ENCODE measurements around the gene SFXN5. TPM values are rescaled to one million over a fixed set of nuclear protein-coding genes. Genes with fewer than 3 reads are reported as not detected.
A peak's percentile ranks its signal among the peaks of the same experiment; 100 is the strongest.
"Not testable (repeated sequence)": the region's sequence is repeated elsewhere in the genome, so short reads cannot be mapped to it uniquely, and the experiment has no call there.

SFXN5 gene
- total RNA-seq, 1 donor from 2014 or later = 19.5 TPM

GRCh38 chr2:72908741-72909140 lies 162.8 kb downstream of the SFXN5 start:
- DNase-seq (ENCODE audit: low spot score) = no peak
- ATAC-seq = no peak
- intact Hi-C loops (cut with DNase I) = no loop called here

DNA sequence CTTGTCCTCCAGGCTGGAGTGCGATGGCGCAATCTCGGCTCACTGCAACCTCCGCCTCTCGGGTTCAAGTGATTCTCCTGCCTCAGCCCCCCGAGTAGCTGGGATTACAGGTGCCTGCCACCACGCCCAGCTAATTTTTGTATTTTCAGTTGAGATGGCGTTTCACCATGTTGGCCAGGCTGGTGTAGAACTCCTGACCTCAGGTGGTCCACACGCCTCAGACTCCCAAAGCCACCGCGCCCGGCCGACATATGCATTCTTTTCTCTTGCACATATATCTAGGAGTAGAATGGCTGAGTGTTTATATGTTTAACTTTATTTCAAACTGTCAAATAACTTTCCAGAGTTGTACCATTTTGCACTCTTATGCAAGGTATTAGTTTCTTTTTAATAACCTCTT lies 164.1 kb downstream of the SFXN5 start:
- ATAC-seq; intact Hi-C loops (cut with DNase I); DNase-seq (ENCODE audit: low spot score): not testable (repeated sequence)

GRCh38 chr2:72901426-72901825 lies 170.1 kb downstream of the SFXN5 start:
- ATAC-seq = no peak
- DNase-seq (ENCODE audit: low spot score) = no peak
- intact Hi-C loops (cut with DNase I) = no loop called here

- no peak for DNase-seq (ENCODE audit: low spot score)
- intact Hi-C loops (cut with DNase I) = no loop called here
- ATAC-seq = no peak
Observed at GRCh38 chr2:72900191-72900825, 171.2 kb downstream of the SFXN5 start.

DNA sequence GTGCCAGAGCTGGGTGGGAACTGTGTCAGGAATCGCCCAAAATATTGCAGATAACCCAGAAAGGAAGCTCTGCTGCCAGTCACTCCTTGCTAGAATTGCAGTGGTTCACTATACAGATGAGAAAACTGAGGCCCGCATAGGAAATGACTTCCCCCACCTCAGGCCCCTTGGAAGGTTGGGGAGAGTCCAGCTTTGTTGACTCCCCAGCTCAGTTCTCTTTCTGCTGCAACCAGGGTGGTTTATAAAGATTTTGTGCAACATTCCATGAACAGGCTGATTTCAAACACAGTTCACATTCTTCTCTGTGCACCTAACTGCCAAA lies 173.0 kb downstream of the SFXN5 start:
- intact Hi-C loops (cut with DNase I) = no loop called here

GRCh38 chr2:72897785-72898584 lies 173.5 kb downstream of the SFXN5 start:
- no peak for DNase-seq (ENCODE audit: low spot score)
- no peak for ATAC-seq
- intact Hi-C loops (cut with DNase I) = no loop called here

More for the DNA sequence above, 173.0 kb downstream of the SFXN5 start:
- DNase-seq (ENCODE audit: low spot score) (no peak), ATAC-seq (no peak)

DNA sequence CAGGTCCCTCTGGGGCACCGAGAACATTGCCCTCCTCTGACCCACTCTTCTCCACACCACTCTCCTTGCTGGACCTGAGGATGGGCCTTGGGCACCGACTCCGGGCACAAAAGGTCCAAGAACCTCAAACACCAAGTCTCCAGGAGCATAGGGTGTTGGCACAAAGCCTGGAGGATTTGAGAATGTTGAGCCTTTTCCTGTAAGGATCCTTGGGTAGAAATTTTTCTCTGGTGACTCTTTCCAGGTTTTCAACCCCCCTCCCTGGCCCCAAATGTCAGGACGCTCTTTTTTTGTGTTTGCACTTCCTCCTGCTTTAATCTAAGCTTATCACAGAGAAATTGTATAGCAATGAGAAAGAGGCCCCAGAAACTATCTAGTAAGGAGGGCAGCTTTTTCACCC lies 175.1 kb downstream of the SFXN5 start:
- ATAC-seq = no peak

DNA sequence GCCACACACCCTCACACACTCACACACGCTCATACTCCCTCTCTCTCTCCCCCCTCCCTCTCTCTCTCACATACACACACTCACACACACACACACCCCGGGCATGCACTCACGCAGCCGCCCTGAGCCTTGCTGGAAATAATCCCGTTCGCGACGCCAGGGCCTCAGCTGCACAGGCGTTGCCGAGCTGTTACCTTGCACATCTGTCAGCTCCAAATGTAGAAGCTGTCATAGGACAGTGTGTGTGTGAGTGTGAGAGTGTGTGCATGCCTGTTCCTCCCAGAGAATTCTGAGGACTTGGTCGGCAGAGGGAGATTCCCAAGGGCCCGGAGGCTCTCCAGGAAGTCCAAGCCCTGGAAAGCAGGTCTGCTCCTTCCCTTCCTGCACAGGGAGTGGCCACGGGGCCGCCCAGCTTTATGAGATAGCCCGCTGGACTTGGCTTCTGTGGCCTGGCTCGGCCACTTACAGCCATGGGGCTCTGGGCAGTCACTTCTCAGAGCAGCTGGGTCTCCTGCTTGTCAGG lies 175.7 kb downstream of the SFXN5 start:
- intact Hi-C loops (cut with DNase I) = no loop called here
- DNase-seq (ENCODE audit: low spot score) (no peak), ATAC-seq (peak; percentile 31)

More for the DNA sequence above, 175.1 kb downstream of the SFXN5 start:
- no peak for DNase-seq (ENCODE audit: low spot score)
- intact Hi-C loops (cut with DNase I) = no loop called here

- intact Hi-C loops (cut with DNase I) = no loop called here
- no peak for DNase-seq (ENCODE audit: low spot score)
- no peak for ATAC-seq
Observed at GRCh38 chr2:72895154-72895553, 176.4 kb downstream of the SFXN5 start.

DNA sequence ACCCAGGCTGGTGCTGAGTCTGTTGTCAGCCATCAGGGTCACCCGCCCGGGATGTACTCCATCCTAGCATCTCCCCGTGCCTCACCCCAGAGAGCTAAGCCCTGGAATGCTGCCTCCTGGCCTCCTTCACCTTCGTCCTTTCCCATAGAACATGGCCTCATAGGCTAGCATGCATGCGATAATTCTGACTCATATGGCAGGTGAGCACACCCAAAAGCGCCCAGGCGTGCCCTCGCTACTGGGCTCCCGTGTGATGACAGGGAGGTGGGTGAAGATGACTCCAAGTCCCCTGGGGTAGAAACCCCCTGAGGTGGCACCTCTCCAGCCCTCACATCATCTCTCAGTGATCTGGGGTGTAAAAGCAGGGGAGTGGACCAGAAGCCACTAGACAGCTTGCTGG lies 177.0 kb downstream of the SFXN5 start:
- ATAC-seq (no peak), DNase-seq (ENCODE audit: low spot score) (no peak)
- intact Hi-C loops (cut with DNase I) = loop anchor here (5.0 kb wide), 2 partner anchors 268 to 283 kb away; no protein-coding TSS in a partner anchor

DNA sequence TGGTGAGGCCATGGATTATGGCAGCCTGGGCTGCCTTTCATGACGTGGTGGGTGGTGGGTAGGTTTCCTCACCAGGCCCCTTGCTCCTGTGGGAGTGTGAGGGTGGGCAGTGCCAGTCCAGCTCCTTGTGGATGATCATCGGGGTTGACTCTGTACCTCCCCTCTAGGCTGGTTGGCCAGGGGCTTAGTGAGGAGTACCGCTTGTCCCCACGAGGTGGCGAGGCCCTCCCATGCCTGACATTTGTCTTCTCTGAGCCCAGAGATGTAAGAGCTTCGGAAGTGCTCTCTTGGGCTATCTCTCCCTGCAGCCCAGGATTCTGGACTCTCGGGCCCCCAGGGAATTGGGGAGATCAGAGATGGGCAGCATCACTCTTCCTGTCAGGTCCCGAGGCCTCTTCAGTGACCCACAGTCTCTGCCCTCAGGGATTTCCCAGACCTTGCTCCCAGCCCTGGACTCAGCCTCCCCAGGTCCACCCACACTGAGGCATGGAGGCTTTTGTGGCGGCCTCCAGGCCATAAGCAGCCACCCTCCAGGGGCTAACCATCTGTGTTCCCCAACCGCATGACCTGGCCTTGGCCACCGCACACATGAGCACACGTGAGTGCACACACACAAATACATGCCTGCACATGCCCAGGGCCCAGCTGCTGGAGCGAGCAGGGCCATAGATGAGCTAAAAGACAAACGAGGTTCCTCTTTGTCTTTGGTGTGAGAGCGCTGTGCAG lies 177.8 kb downstream of the SFXN5 start:
- intact Hi-C loops (cut with DNase I) = loop anchor here (5.0 kb wide), 2 partner anchors 269 to 284 kb away; no protein-coding TSS in a partner anchor
- DNase-seq (ENCODE audit: low spot score) = no peak
- ATAC-seq = peak; percentile 63

DNA sequence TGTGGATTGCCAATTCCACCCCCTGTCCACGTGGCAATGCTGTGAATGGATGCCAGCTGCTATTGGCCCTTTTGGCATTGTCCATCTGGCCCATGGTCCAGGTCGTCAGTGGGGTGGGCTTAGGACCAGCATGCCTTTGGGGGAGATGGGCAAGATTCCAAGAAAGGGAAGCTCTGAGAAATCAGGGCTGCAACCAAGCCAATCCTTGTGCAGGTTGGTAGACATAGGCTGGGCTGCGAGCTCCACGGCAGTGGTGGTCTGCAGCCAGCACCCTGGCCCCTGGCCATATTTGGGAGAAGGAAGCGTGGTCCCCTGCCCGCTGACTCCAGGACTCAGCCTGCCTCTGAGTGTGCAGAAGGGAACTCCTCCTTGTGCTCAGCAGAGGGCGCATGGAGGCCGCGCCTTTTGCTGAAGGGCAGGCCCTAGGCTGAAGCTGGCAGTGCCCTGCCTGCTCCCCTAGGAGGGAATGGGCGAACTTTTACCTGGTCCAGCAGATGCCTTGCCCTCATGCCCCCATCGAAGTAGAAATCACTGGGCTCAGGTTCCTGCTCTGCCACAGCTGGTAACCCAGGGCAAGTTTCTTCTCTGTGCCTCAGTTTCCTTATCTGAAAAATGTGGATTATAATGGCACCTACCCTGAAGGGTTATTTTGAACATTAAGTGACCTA lies 178.9 kb downstream of the SFXN5 start:
- ATAC-seq (peak; percentile 77), DNase-seq (ENCODE audit: low spot score) (peak; percentile 79)
- intact Hi-C loops (cut with DNase I) = loop anchor here (5.0 kb wide), 2 partner anchors 270 to 285 kb away; no protein-coding TSS in a partner anchor

Other genes with a start within 250 kb of the SFXN5 start
- gene EXOC6B, start 245.7 kb downstream of the SFXN5 start, total RNA-seq = 49.9 TPM
- gene SPR, start 184.3 kb downstream of the SFXN5 start, total RNA-seq = 14.4 TPM
- gene EMX1, start 154.2 kb downstream of the SFXN5 start, total RNA-seq = not detected
- 40.3 TPM for gene RAB11FIP5, start 41.2 kb upstream of the SFXN5 start, total RNA-seq
- not detected for gene NOTO, start 130.9 kb upstream of the SFXN5 start, total RNA-seq
- 22.7 TPM for gene SMYD5, start 142.5 kb upstream of the SFXN5 start, total RNA-seq
- gene PRADC1, start 161.5 kb upstream of the SFXN5 start, total RNA-seq = 15.2 TPM
- 194 TPM for gene CCT7, start 162.6 kb upstream of the SFXN5 start, total RNA-seq
- 2.1 TPM for gene FBXO41, start 212.8 kb upstream of the SFXN5 start, total RNA-seq
- gene EGR4, start 221.8 kb upstream of the SFXN5 start, total RNA-seq = not detected